Measurements from ENCODE around the gene CREB3.

Gene CREB3

GRCh38 chr9:35700031-35700430 lies 32.4 kb upstream of the CREB3 start:
- in situ Hi-C loops (cut with MboI; ENCODE audit: low sequenced_read_pairs) = no loop called here

- in situ Hi-C loops (cut with MboI; ENCODE audit: low sequenced_read_pairs) = no loop called here
These were observed 31.5 kb upstream of the CREB3 start for GRCh38 chr9:35700942-35701341.

- in situ Hi-C loops (cut with MboI; ENCODE audit: low sequenced_read_pairs) = no loop called here
These were observed 29.8 kb upstream of the CREB3 start for GRCh38 chr9:35702696-35703095.

GRCh38 chr9:35703906-35704672 lies 28.4 kb upstream of the CREB3 start:
- in situ Hi-C loops (cut with MboI; ENCODE audit: low sequenced_read_pairs) = no loop called here

- in situ Hi-C loops (cut with MboI; ENCODE audit: low sequenced_read_pairs) = no loop called here
These were observed 27.1 kb upstream of the CREB3 start for GRCh38 chr9:35705372-35705771.

GRCh38 chr9:35705836-35706430 lies 26.5 kb upstream of the CREB3 start:
- in situ Hi-C loops (cut with MboI; ENCODE audit: low sequenced_read_pairs) = no loop called here

GRCh38 chr9:35706951-35707350 lies 25.5 kb upstream of the CREB3 start:
- in situ Hi-C loops (cut with MboI; ENCODE audit: low sequenced_read_pairs) = no loop called here

GRCh38 chr9:35708146-35708545 lies 24.3 kb upstream of the CREB3 start:
- in situ Hi-C loops (cut with MboI; ENCODE audit: low sequenced_read_pairs) = no loop called here

GRCh38 chr9:35710818-35711500 lies 21.5 kb upstream of the CREB3 start:
- in situ Hi-C loops (cut with MboI; ENCODE audit: low sequenced_read_pairs) = no loop called here

- in situ Hi-C loops (cut with MboI; ENCODE audit: low sequenced_read_pairs) = no loop called here
These were observed 20.7 kb upstream of the CREB3 start for GRCh38 chr9:35711501-35712428.

- in situ Hi-C loops (cut with MboI; ENCODE audit: low sequenced_read_pairs) = no loop called here
These were observed 19.6 kb upstream of the CREB3 start for GRCh38 chr9:35712762-35713400.

GRCh38 chr9:35713578-35713977 lies 18.9 kb upstream of the CREB3 start:
- in situ Hi-C loops (cut with MboI; ENCODE audit: low sequenced_read_pairs) = no loop called here

GRCh38 chr9:35714123-35714522 lies 18.3 kb upstream of the CREB3 start:
- in situ Hi-C loops (cut with MboI; ENCODE audit: low sequenced_read_pairs) = no loop called here

- in situ Hi-C loops (cut with MboI; ENCODE audit: low sequenced_read_pairs) = no loop called here
These were observed 17.8 kb upstream of the CREB3 start for GRCh38 chr9:35714579-35715252.

GRCh38 chr9:35716230-35716629 lies 16.2 kb upstream of the CREB3 start:
- in situ Hi-C loops (cut with MboI; ENCODE audit: low sequenced_read_pairs) = no loop called here

- in situ Hi-C loops (cut with MboI; ENCODE audit: low sequenced_read_pairs) = no loop called here
These were observed 15.2 kb upstream of the CREB3 start for GRCh38 chr9:35717132-35717870.

- in situ Hi-C loops (cut with MboI; ENCODE audit: low sequenced_read_pairs) = no loop called here
These were observed 13.6 kb upstream of the CREB3 start for GRCh38 chr9:35718721-35719511.

- in situ Hi-C loops (cut with MboI; ENCODE audit: low sequenced_read_pairs) = no loop called here
These were observed 12.9 kb upstream of the CREB3 start for GRCh38 chr9:35719546-35719945.

GRCh38 chr9:35723426-35723825 lies 9.0 kb upstream of the CREB3 start:
- in situ Hi-C loops (cut with MboI; ENCODE audit: low sequenced_read_pairs) = no loop called here
